ENCODE data around the gene BHLHE41. TPM values are rescaled to one million over a fixed set of nuclear protein-coding genes. Genes with fewer than 3 reads are reported as not detected.

The BHLHE41 gene
- total RNA-seq, 1 experiment from 2014 or later = 81.0 TPM

- peak overlapping the region; percentile 71 for H3K4me3 ChIP-seq (ENCODE audit: low read length)
- DNase-seq (peak; percentile 94), ATAC-seq (peak; percentile 83)
- CTCF ChIA-PET = interaction anchor here (0.5 kb wide), 1 partner anchor 677 kb away, joined by 3 read pairs; no protein-coding TSS in a partner anchor
- H3K27me3 ChIP-seq (ENCODE audit: low read length) = no peaks in the 10 kb centered on the region
- no peaks in the 10 kb centered on the region for H3K9me3 ChIP-seq (ENCODE audit: low read length)
- TF ChIP-seq, protein P1, sequence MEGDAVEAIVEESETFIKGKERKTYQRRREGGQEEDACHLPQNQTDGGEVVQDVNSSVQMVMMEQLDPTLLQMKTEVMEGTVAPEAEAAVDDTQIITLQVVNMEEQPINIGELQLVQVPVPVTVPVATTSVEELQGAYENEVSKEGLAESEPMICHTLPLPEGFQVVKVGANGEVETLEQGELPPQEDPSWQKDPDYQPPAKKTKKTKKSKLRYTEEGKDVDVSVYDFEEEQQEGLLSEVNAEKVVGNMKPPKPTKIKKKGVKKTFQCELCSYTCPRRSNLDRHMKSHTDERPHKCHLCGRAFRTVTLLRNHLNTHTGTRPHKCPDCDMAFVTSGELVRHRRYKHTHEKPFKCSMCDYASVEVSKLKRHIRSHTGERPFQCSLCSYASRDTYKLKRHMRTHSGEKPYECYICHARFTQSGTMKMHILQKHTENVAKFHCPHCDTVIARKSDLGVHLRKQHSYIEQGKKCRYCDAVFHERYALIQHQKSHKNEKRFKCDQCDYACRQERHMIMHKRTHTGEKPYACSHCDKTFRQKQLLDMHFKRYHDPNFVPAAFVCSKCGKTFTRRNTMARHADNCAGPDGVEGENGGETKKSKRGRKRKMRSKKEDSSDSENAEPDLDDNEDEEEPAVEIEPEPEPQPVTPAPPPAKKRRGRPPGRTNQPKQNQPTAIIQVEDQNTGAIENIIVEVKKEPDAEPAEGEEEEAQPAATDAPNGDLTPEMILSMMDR (conservative IDR thresholded peaks at IDR 0.05; ENCODE audit: low read depth, low read length) = no peak; the same call in 1 of the 2 replicates
- peak; percentile 84 for TF ChIP-seq EZH2phosphoT487 (IDR thresholded peaks at IDR 0.05; ENCODE audit: borderline replicate concordance, low read length)
- H2AFZ ChIP-seq (ENCODE audit: low read length) = peak overlapping the region; percentile 80
- intact Hi-C loops (cut with micrococcal nuclease) = loop anchor here (1.0 to 10.0 kb wide), 3 partner anchors 12 to 519 kb away; no protein-coding TSS in a partner anchor
- peak overlapping the region; percentile 85 for H3K9ac ChIP-seq (ENCODE audit: low read length)
- no peaks in the 10 kb centered on the region for H3K36me3 ChIP-seq (ENCODE audit: low read depth, low read length)
- no peaks in the 10 kb centered on the region for H3K9me2 ChIP-seq (replicated peaks; ENCODE audit: low read length)
- POLR2A ChIA-PET (ENCODE audit: unreplicated experiment) = interaction anchor here (0.6 to 1.1 kb wide), 4 partner anchors 14 to 161 kb away, joined by 3 to 7 read pairs (median 5); no protein-coding TSS in a partner anchor
- H3F3A ChIP-seq (ENCODE audit: low read length, unreplicated experiment) = peaks cover 7% of the 10 kb centered on the region
- H3K4me2 ChIP-seq (ENCODE audit: low read length) = peak overlapping the region; percentile 90
- peaks cover 4% of the 10 kb centered on the region; the same call in 1 of the 2 replicates for H3K79me2 ChIP-seq (ENCODE audit: low read length)
- peak overlapping the region; percentile 89 for H3K27ac ChIP-seq (ENCODE audit: low read length)
- no peaks in the 10 kb centered on the region for H4K20me1 ChIP-seq (ENCODE audit: low read length)
- TSS peak; percentile 52 for BruUV-seq (replicated peaks)
- H3K4me1 ChIP-seq (ENCODE audit: insufficient read depth, low read length) = peaks cover 48% of the 10 kb centered on the region
Observed at GRCh38 chr12:26113853-26114719, 10.8 kb downstream of the BHLHE41 start.

DNA sequence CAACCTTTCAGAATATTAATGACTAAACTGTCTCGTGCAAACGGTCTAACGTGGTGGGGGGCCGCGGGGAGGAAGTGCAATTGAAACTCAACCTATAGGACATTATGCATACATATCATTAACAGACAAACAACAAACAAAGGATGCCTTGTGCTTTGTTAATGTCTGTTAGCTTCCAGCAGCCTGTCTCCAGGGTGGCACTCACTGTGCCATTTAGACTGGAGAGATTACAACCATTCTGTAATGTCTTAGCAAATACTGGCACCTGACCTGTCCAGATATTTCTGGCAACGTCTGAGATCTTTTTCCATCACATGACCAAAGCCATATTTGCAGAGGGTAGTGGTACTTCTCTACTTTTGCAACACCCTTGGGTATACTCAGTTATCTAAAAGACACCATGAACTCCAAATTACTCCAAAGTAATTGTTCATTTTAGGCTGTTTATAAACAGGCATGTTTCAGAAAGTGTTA lies 11.6 kb downstream of the BHLHE41 start:
- Histone ChIP-seq H4K20me1 (ENCODE audit: low read length) (no peaks in the 10 kb centered on the region), H3K27me3 (ENCODE audit: low read length) (no peaks in the 10 kb centered on the region), H3K36me3 (ENCODE audit: low read depth, low read length) (no peaks in the 10 kb centered on the region), H3K27ac (ENCODE audit: low read length) (peak overlapping the region; percentile 89), H3F3A (ENCODE audit: low read length, unreplicated experiment) (peaks cover 7% of the 10 kb centered on the region), H3K9me3 (ENCODE audit: low read length) (no peaks in the 10 kb centered on the region), H3K9ac (ENCODE audit: low read length) (peak overlapping the region; percentile 85), H3K4me3 (ENCODE audit: low read length) (peak overlapping the region; percentile 71), H3K79me2 (ENCODE audit: low read length) (no peaks in the 10 kb centered on the region), H2AFZ (ENCODE audit: low read length) (peak overlapping the region; percentile 80), H3K4me1 (ENCODE audit: insufficient read depth, low read length) (peaks cover 43% of the 10 kb centered on the region), H3K9me2 (replicated peaks; ENCODE audit: low read length) (no peaks in the 10 kb centered on the region), H3K4me2 (ENCODE audit: low read length) (peak overlapping the region; percentile 90)
- peak; percentile 46 for DNase-seq
- ChIA-PET CTCF (interaction anchor here (0.5 to 0.7 kb wide), 3 partner anchors 16 to 677 kb away, joined by 3 read pairs; partner anchors contain the start of gene RASSF8), POLR2A (ENCODE audit: unreplicated experiment) (no interaction called here)
- TF ChIP-seq EZH2 (IDR thresholded peaks at IDR 0.05; ENCODE audit: low read length, unreplicated experiment) = no peak
- TF ChIP-seq, protein P1 (conservative IDR thresholded peaks at IDR 0.05; ENCODE audit: low read depth, low read length) = no peak
- TF ChIP-seq EZH2phosphoT487 (IDR thresholded peaks at IDR 0.05; ENCODE audit: borderline replicate concordance, low read length) = no peak
- peak; percentile 2; the same call in 1 of the 2 replicates for ATAC-seq
- intact Hi-C loops (cut with micrococcal nuclease) = loop anchor here (2.0 to 10.0 kb wide), 2 partner anchors 412 to 520 kb away; no protein-coding TSS in a partner anchor
- no TSS peak for BruUV-seq (replicated peaks)

Data from PC-3 (cell line).